HT1080 (cell line): Measurements from ENCODE around the gene SNCG. TPM values are rescaled to one million over a fixed set of nuclear protein-coding genes. Genes with fewer than 3 reads are reported as not detected.
A peak's percentile ranks its signal among the peaks of the same experiment; 100 is the strongest.

Experiments used
- DNase-seq: peaks from one replicate; pipeline ENCODE4 v3.0.0-alpha.2; 2015; ENCODE audit warnings: low read depth
- total RNA-seq: library from RNA; depleted of rRNA; stranded (reverse); fragments of >200 nt; shearing (Covaris generic); gene quantifications from 2 replicates; pipeline ENCODE4 v1.2.3, GENCODE V29; 2014

Gene SNCG
- total RNA-seq, 1 experiment from 2014 or later, result 7.2 TPM

- peak; percentile 55 for DNase-seq
These were observed 1.8 kb downstream of the SNCG start for GRCh38 chr10:86960003-86960862.

GRCh38 chr10:86960863-86961434 is 2.5 kb downstream of the SNCG start:
- no peak for DNase-seq

GRCh38 chr10:86961481-86962091 is 3.2 kb downstream of the SNCG start:
- DNase-seq, result peak; percentile 64

GRCh38 chr10:86962136-86962980 is 4.0 kb downstream of the SNCG start:
- DNase-seq, result no peak

- DNase-seq, result no peak
These were observed 4.5 kb downstream of the SNCG start for GRCh38 chr10:86962981-86963310.

- no peak for DNase-seq
These were observed 5.0 kb downstream of the SNCG start for GRCh38 chr10:86963341-86963919.

- DNase-seq, result no peak
These were observed 5.9 kb downstream of the SNCG start for GRCh38 chr10:86964061-86964846.

- no peak for DNase-seq
These were observed 6.4 kb downstream of the SNCG start for GRCh38 chr10:86964847-86965190.

- no peak for DNase-seq
These were observed 7.7 kb downstream of the SNCG start for GRCh38 chr10:86965986-86966654.

- no peak for DNase-seq
These were observed 9.1 kb downstream of the SNCG start for GRCh38 chr10:86967481-86967941.

GRCh38 chr10:86968271-86968993 is 10.0 kb downstream of the SNCG start, which contains the start of gene ADIRF:
Gene ADIRF (plus strand): TSS chr10:86968482. CDS start chr10:86968545, 63 bp downstream.
- DNase-seq, result no peak

GRCh38 chr10:86968994-86969355 is 10.6 kb downstream of the SNCG start:
- DNase-seq, result no peak

GRCh38 chr10:86969421-86970041 is 11.1 kb downstream of the SNCG start:
- peak; percentile 83 for DNase-seq

- peak; percentile 92 for DNase-seq
These were observed 12.0 kb downstream of the SNCG start for GRCh38 chr10:86970162-86970981.

GRCh38 chr10:86970982-86971231 is 12.5 kb downstream of the SNCG start:
- DNase-seq, result no peak

GRCh38 chr10:86971232-86971991 is 13.0 kb downstream of the SNCG start:
- peak; percentile 97 for DNase-seq

GRCh38 chr10:86972613-86973380 is 14.4 kb downstream of the SNCG start:
- no peak for DNase-seq
